Measurements from ENCODE around the gene TRIP6. TPM values are rescaled to one million over a fixed set of nuclear protein-coding genes. Genes with fewer than 3 reads are reported as not detected.
A peak's percentile ranks its signal among the peaks of the same experiment; 100 is the strongest.

Gene TRIP6
- total and polyA plus RNA-seq, 2 experiments from 2014 or later: 57.5 to 70.3 TPM

GRCh38 chr7:100835903-100836811 lies 31.0 kb upstream of the TRIP6 start:
- no peak overlapping the region for H3K4me3 ChIP-seq
- H4K20me1 ChIP-seq (ENCODE audit: insufficient read depth, poor library complexity, severe bottlenecking): no peaks in the 10 kb centered on the region
- 21% methylated on average over 17 of the region's 17 CpGs for WGBS (ENCODE audit: low lambda C conversion rate, missing lambda C conversion rate)

GRCh38 chr7:100836812-100837098 lies 30.4 kb upstream of the TRIP6 start:
- Histone ChIP-seq H3K27ac (peak overlapping the region; percentile 94), H4K20me1 (ENCODE audit: insufficient read depth, poor library complexity, severe bottlenecking) (no peaks in the 10 kb centered on the region), H2AFZ (peak overlapping the region; percentile 70), H3K4me3 (no peak overlapping the region), H3K9me3 (ENCODE audit: low read depth) (no peaks in the 10 kb centered on the region), H3K27me3 (no peaks in the 10 kb centered on the region), H3K36me3 (replicated peaks; ENCODE audit: insufficient read depth, low read depth) (no peaks in the 10 kb centered on the region), H3K9me2 (replicated peaks; ENCODE audit: insufficient read depth) (no peaks in the 10 kb centered on the region), H3K4me2 (peak overlapping the region; percentile 72), H3K4me1 (ENCODE audit: insufficient read depth) (peaks cover 24% of the 10 kb centered on the region), H3K79me2 (no peaks in the 10 kb centered on the region)
- DNase-seq (ENCODE audit: low spot score): no peak
- 12% methylated on average over 6 of the region's 6 CpGs for WGBS (ENCODE audit: low lambda C conversion rate, missing lambda C conversion rate)
- TF ChIP-seq CTCF (IDR thresholded peaks at IDR 0.05; ENCODE audit: poor library complexity) (no peak), EZH2 (IDR thresholded peaks at IDR 0.05; ENCODE audit: borderline replicate concordance) (no peak), EZH2phosphoT487 (IDR thresholded peaks at IDR 0.05; ENCODE audit: low read depth, severe bottlenecking, unreplicated experiment) (no peak)

More at GRCh38 chr7:100835903-100836811, 31.0 kb upstream of the TRIP6 start:
- TF ChIP-seq EZH2 (IDR thresholded peaks at IDR 0.05; ENCODE audit: borderline replicate concordance): no peak
- no peak for TF ChIP-seq EZH2phosphoT487 (IDR thresholded peaks at IDR 0.05; ENCODE audit: low read depth, severe bottlenecking, unreplicated experiment)
- no peak for TF ChIP-seq CTCF (IDR thresholded peaks at IDR 0.05; ENCODE audit: poor library complexity)
- Histone ChIP-seq H3K27me3 (no peaks in the 10 kb centered on the region), H3K9me2 (replicated peaks; ENCODE audit: insufficient read depth) (no peaks in the 10 kb centered on the region), H2AFZ (peak overlapping the region; percentile 70), H3K9me3 (ENCODE audit: low read depth) (no peaks in the 10 kb centered on the region), H3K27ac (peak overlapping the region; percentile 94), H3K4me1 (ENCODE audit: insufficient read depth) (peaks cover 24% of the 10 kb centered on the region), H3K36me3 (replicated peaks; ENCODE audit: insufficient read depth, low read depth) (no peaks in the 10 kb centered on the region), H3K4me2 (peak overlapping the region; percentile 72), H3K79me2 (no peaks in the 10 kb centered on the region)
- DNase-seq (ENCODE audit: low spot score): peak; percentile 89

- peaks cover 21% of the 10 kb centered on the region for H3K4me1 ChIP-seq (ENCODE audit: insufficient read depth)
- H3K27ac ChIP-seq: peak overlapping the region; percentile 94
- H2AFZ ChIP-seq: peak overlapping the region; percentile 70
- no peaks in the 10 kb centered on the region for H3K79me2 ChIP-seq
- 5% methylated on average over 37 of the region's 37 CpGs for WGBS (ENCODE audit: low lambda C conversion rate, missing lambda C conversion rate)
- DNase-seq (ENCODE audit: low spot score): peak; percentile 95
- no peaks in the 10 kb centered on the region for H4K20me1 ChIP-seq (ENCODE audit: insufficient read depth, poor library complexity, severe bottlenecking)
- no peaks in the 10 kb centered on the region for H3K27me3 ChIP-seq
- TF ChIP-seq EZH2 (IDR thresholded peaks at IDR 0.05; ENCODE audit: borderline replicate concordance): no peak
- TF ChIP-seq CTCF (IDR thresholded peaks at IDR 0.05; ENCODE audit: poor library complexity): no peak
- TF ChIP-seq EZH2phosphoT487 (IDR thresholded peaks at IDR 0.05; ENCODE audit: low read depth, severe bottlenecking, unreplicated experiment): no peak
- no peaks in the 10 kb centered on the region for H3K9me3 ChIP-seq (ENCODE audit: low read depth)
- H3K4me3 ChIP-seq: no peak overlapping the region
- H3K4me2 ChIP-seq: peak overlapping the region; percentile 72
- no peaks in the 10 kb centered on the region for H3K9me2 ChIP-seq (replicated peaks; ENCODE audit: insufficient read depth)
- no peaks in the 10 kb centered on the region for H3K36me3 ChIP-seq (replicated peaks; ENCODE audit: insufficient read depth, low read depth)
These were observed 29.9 kb upstream of the TRIP6 start for GRCh38 chr7:100837099-100837836.
